MCF 10A (cell line): ENCODE results near the gene POU2AF1. TPM values are rescaled to one million over a fixed set of nuclear protein-coding genes. Genes with fewer than 3 reads are reported as not detected.

Experiments
- BruUV-seq: library from RNA; stranded (reverse); fragments of 400-500 nt; replicated peaks from 2 replicates; lab custom pipeline; 2021; lab: Mats Ljungman, UMichigan
- CTCF ChIA-PET: fragments of 300-600 bp; sonication (Branson Sonifier 250); formaldehyde crosslinking; extraction: SDS; loops from one replicate; lab custom pipeline; 2021; ENCODE audit warnings: antibody characterized with exemption, inconsistent platforms; lab: Yijun Ruan, JAX
- POLR2A ChIA-PET: fragments of 300-600, 350-650 bp; sonication (Branson Sonifier 250); formaldehyde crosslinking; extraction: SDS; loops from one replicate; lab custom pipeline; 2020; ENCODE audit warnings: antibody characterized with exemption, inconsistent platforms; lab: Yijun Ruan, JAX
- DNase-seq: peaks from one replicate; pipeline ENCODE4 v3.0.0-alpha.2; 2018; ENCODE audit not compliant: unreplicated experiment
- H3K27ac Mint-ChIP-seq: one replicate; pipeline ENCODE4 v1.8.0; 2022; ENCODE audit warnings: mild to moderate bottlenecking, low read depth, mixed read lengths; ENCODE audit not compliant: unreplicated experiment
- H3K27me3 Mint-ChIP-seq: one replicate; pipeline ENCODE4 v1.8.0; 2022; ENCODE audit warnings: mixed read lengths; ENCODE audit not compliant: insufficient read depth, unreplicated experiment
- H3K36me3 Mint-ChIP-seq: one replicate; pipeline ENCODE4 v1.8.0; 2022; ENCODE audit warnings: mild to moderate bottlenecking, moderate library complexity, mixed read lengths; ENCODE audit not compliant: insufficient read depth, unreplicated experiment
- H3K4me1 Mint-ChIP-seq: one replicate; pipeline ENCODE4 v1.8.0; 2022; ENCODE audit warnings: mixed read lengths; ENCODE audit not compliant: insufficient read depth, unreplicated experiment
- H3K4me3 Mint-ChIP-seq: one replicate; pipeline ENCODE4 v1.8.0; 2022; ENCODE audit warnings: mild to moderate bottlenecking, moderate library complexity, mixed read lengths; ENCODE audit not compliant: unreplicated experiment
- H3K9me3 Mint-ChIP-seq: one replicate; pipeline ENCODE4 v1.8.0; 2022; ENCODE audit warnings: mixed read lengths; ENCODE audit not compliant: unreplicated experiment
- CTCF ChIP-seq: fragments of 200-600 bp; IDR thresholded peaks from one replicate; pipeline ENCODE4 v1.8.0; 2022; ENCODE audit warnings: antibody characterized with exemption, mild to moderate bottlenecking; ENCODE audit not compliant: unreplicated experiment
- intact Hi-C: fragments of 100-400 bp; cut with micrococcal nuclease; formaldehyde crosslinking; loops from 2 replicates; pipeline ENCODE4 v1.14.1; 2022
- total RNA-seq: library from RNA; stranded (reverse); gene quantifications from 2 replicates; pipeline ENCODE4 v1.2.3, GENCODE V29; 2022

The POU2AF1 gene
- total RNA-seq, 1 experiment from 2014 or later = not detected

- no peaks in the 10 kb centered on the region for H3K36me3 Mint-ChIP-seq
- H3K4me3 Mint-ChIP-seq = no peak overlapping the region
- no peaks in the 10 kb centered on the region for H3K9me3 Mint-ChIP-seq
- BruUV-seq = no TSS peak
- H3K27me3 Mint-ChIP-seq = peaks cover 13% of the 10 kb centered on the region
- H3K4me1 Mint-ChIP-seq = peaks cover 4% of the 10 kb centered on the region
- intact Hi-C loops = no loop called here
- no peak overlapping the region for H3K27ac Mint-ChIP-seq
- no peak for DNase-seq
- TF ChIP-seq CTCF = no peak
- ChIA-PET CTCF (no interaction called here), POLR2A (no interaction called here)
Observed at GRCh38 chr11:111414936-111415335, 35.9 kb upstream of the POU2AF1 start.

- no peak for DNase-seq
- no peak overlapping the region for H3K4me3 Mint-ChIP-seq
- H3K27me3 Mint-ChIP-seq = peaks cover 13% of the 10 kb centered on the region
- peaks cover 4% of the 10 kb centered on the region for H3K4me1 Mint-ChIP-seq
- POLR2A ChIA-PET = no interaction called here
- CTCF ChIA-PET = interaction anchor here (1.3 kb wide), 1 partner anchor 8 kb away, joined by 3 read pairs; no protein-coding TSS in a partner anchor
- no peak for TF ChIP-seq CTCF
- intact Hi-C loops = no loop called here
- no TSS peak for BruUV-seq
- H3K27ac Mint-ChIP-seq = no peak overlapping the region
- H3K9me3 Mint-ChIP-seq = no peaks in the 10 kb centered on the region
- H3K36me3 Mint-ChIP-seq = no peaks in the 10 kb centered on the region
Observed at GRCh38 chr11:111414267-111414931, 35.3 kb upstream of the POU2AF1 start.

GRCh38 chr11:111413849-111414248 is 34.8 kb upstream of the POU2AF1 start:
- H3K27me3 Mint-ChIP-seq = peaks cover 13% of the 10 kb centered on the region
- no peak for TF ChIP-seq CTCF
- H3K27ac Mint-ChIP-seq = no peak overlapping the region
- H3K9me3 Mint-ChIP-seq = no peaks in the 10 kb centered on the region
- no peak overlapping the region for H3K4me3 Mint-ChIP-seq
- no peak for DNase-seq
- ChIA-PET POLR2A (no interaction called here), CTCF (interaction anchor here (0.6 to 1.3 kb wide), 2 partner anchors 8 to 32 kb away, joined by 3 read pairs; no protein-coding TSS in a partner anchor)
- intact Hi-C loops = no loop called here
- no peaks in the 10 kb centered on the region for H3K36me3 Mint-ChIP-seq
- no TSS peak for BruUV-seq
- H3K4me1 Mint-ChIP-seq = peaks cover 4% of the 10 kb centered on the region

- Mint-ChIP-seq H3K27ac (no peak overlapping the region), H3K4me1 (no peaks in the 10 kb centered on the region), H3K4me3 (no peak overlapping the region), H3K36me3 (no peaks in the 10 kb centered on the region), H3K9me3 (no peaks in the 10 kb centered on the region), H3K27me3 (peaks cover 13% of the 10 kb centered on the region)
- ChIA-PET CTCF (interaction anchor here (0.6 kb wide), 1 partner anchor 140 kb away, joined by 3 read pairs; no protein-coding TSS in a partner anchor), POLR2A (interaction anchor here (0.7 kb wide), 1 partner anchor 11 kb away, joined by 4 read pairs; no protein-coding TSS in a partner anchor)
- no peak for DNase-seq
- BruUV-seq = no TSS peak
- intact Hi-C loops = no loop called here
- TF ChIP-seq CTCF = no peak
Observed at GRCh38 chr11:111412293-111412692, 33.2 kb upstream of the POU2AF1 start.
